GM21528 (cell line): ENCODE data around the gene EZR.
"Not testable (repeated sequence)": the region's sequence is repeated elsewhere in the genome, so short reads cannot be mapped to it uniquely, and the experiment has no call there.

Source experiments
- ATAC-seq: cut with Tn5 transposase; IDR thresholded peaks from one replicate; pipeline ENCODE4 v1.9.1; 2021; ENCODE audit warnings: mild to moderate bottlenecking, moderate library complexity; ENCODE audit not compliant: unreplicated experiment, low FRiP score

EZR gene

DNA sequence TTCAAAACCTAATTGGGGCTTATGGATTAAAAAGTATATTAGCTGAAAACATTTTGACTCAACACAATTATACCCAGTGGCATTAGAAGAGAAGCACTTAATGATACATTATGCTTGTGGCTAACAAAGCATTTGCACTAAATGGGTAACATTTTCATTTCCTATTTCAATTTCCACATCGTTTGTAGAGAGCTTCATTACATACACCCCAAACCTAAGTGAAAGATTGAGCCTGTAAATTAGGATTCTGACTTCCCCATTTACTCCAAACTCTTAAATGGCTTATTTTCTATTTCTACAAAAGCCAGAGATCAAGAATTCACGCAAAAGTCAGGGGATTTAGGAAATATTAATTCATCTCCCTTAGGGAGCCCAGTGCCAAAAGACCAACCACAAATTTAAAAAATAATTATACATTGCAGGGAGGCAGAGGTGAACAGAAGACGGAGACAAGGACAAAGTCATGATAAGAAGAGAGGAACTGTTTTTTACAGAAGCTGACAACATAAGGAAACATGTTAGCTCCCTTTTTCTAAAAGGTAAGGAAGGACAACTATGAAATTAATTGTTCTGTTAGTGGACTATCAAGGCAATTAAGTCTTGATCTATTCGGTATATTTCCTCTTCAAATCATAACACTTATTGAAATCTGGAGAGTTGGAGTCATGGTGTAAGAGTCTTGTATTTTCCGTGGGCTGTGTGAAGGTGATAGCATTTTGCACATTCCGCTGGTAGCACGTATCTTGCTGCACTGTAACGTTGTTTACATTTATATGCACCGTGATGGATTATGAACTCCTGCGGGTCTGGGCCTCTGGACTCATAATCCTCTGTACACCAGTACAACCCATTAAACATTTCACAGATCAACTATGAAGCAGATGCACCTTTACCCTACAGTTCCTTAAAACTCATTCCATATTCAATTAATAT is 24.8 kb upstream of the EZR start:
- no peak for ATAC-seq

- ATAC-seq: no peak
These were observed 22.2 kb upstream of the EZR start for GRCh38 chr6:158841358-158841757.

- no peak for ATAC-seq
These were observed 21.3 kb upstream of the EZR start for GRCh38 chr6:158840465-158840864.

DNA sequence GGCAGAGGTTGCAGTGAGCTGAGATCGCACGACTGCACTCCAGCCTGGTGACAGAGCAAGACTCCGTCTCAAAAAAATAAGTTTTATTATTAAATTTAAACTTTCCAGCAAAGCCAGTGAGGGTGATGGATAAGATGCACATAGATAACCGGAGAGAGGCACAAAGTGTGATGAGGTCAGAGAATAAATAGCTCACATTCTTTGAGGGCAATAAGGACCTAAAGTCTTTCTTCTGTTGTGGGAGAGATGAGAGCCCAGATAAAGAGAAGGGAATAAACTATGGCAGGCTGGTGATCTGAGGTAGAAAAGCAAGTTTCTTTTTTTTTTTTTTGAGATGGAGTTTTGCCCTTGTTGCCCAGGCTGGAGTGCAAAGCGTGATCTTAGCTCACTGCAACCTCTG is 20.6 kb upstream of the EZR start:
- ATAC-seq: no peak

- not testable (repeated sequence) for ATAC-seq
These were observed 19.6 kb upstream of the EZR start for GRCh38 chr6:158838790-158839189.

- no peak for ATAC-seq
These were observed 18.8 kb upstream of the EZR start for GRCh38 chr6:158837684-158838625.

DNA sequence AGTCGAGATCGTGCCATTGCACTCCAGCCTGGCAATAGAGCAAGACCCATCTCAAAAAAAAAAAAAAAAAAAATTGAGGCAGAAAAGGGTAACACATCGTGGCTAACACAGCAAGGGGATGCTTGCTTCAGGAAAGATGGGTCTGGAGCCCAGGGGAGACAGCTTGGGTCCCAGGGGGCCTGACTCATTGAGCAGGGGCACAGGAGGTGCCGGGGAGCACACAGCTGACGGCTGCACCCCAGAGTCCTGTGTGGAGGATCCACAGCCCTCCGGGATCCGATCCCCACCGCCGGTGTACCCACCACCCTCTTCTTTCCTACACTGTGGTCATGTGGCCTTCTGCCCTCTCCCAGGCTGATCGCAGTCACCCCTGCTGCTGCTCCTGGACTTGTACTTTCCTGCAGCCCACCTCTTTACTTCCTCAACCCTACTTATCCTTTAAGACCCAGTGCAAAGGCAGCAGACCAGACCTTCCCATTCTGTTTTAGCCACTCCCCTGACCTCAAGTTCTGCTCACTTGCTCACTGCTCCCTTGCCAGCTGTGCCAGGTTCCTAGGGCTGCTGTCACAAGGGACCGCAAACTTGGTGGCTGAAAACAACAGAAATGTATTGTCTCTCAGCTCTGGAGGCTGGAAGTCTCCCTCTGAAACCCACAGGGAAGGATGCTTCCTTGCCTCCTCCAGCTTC is 17.6 kb upstream of the EZR start:
- no peak for ATAC-seq

DNA sequence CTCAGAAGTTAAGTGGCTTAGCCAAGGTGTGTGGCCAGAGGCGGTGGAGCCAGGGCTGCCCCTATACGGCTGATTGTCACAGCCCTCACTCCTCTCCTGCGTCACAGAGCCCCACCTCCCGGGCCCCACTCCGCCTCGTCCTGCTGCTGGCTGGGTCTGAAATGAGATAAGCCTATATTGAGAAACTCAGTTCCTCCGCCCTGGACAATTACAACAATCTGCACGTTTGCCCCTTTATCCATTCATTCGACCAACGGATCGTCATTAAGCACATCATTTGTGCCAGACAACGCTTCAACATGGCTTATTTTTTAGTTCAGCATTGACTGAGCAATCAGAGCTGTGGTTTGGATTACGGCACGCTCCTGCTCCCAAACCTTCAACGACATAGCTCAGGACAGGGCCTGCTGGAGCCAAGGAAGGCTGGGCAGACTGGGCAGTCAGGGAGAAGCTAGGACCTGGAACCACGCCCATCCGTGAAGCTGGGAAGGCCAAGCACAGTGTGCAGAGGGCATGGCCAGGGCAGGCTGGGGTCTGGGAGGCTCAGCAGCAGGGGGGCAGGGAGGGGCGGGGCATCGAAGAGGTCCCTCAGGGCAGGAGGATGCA is 16.6 kb upstream of the EZR start:
- no peak for ATAC-seq

DNA sequence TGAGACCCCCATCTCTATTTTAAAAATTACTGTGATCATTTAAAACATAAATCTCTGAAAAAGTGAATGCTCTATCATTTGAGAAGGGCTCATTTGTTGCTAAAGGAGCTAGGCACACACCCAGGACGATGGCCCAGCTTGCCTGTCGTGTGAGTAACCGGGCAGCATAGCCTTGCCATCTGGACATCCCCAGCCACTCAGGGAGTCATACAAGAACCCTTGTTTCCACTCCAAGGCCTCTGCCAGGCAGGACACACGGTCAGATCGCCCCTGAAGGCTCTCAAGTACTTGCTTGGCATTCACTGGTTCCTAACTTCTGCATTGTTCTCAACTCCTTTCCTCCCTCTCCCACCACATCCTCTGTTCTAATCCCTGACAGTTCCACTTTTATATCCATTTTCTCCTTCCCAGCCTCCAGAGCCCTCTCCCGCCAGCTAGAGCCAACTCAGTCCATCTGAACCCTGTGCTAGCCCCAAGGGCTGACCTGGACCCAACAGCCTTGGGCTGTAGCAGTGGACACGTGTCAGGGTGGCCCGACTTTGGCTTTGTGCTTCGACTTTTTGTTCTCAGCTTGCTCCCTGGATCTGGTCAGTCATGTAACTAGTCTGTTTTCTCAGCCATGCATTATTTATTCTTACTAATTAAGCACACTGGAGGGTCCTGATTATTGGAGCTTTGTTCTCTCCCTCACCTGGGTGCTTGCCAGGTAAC is 15.7 kb upstream of the EZR start:
- ATAC-seq: no peak

- not testable (repeated sequence) for ATAC-seq
These were observed 13.6 kb upstream of the EZR start for GRCh38 chr6:158832807-158833206.

- no peak for ATAC-seq
These were observed 12.9 kb upstream of the EZR start for GRCh38 chr6:158832026-158832425.

GRCh38 chr6:158831571-158831970 is 12.4 kb upstream of the EZR start:
- ATAC-seq: no peak

DNA sequence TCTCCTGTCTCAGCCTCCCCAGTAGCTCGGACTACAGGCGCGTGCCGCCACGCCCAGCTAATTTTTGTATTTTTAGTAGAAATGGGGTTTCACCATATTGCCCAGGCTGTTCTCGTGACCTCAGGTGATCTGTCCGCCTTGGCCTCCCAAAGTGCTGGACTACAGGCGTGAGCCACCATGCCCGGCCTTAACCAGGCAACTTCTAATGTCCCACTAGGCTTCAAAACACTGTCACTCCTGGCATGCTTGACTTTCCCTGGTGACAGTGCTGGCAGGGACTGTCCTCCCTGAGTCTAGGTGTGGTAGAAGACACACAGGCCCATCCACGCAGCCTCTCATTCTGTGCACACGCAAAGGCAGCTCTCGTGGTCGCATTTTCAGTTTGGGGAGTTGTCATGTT is 11.6 kb upstream of the EZR start:
- ATAC-seq: no peak

DNA sequence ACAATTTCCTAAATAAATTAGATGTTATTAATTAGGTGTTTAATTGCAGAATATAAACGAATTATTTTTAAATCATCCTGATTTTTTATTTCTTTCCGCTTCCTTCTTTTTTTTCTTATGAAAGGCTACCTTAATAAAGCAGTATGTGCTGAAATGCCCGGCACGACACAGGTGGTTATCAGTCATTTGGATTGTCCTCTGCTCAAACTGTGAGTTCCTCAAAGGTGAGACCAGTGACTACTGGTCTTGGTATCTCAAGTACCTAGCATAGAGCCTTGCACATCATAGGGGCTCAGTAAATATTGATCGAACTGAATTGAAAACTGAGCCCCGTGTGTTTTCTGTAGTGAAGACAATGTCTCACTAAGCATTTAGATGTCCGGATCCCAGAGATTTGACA is 9.6 kb upstream of the EZR start:
- no peak for ATAC-seq

GRCh38 chr6:158826819-158827501 is 7.8 kb upstream of the EZR start:
- peak; percentile 58 for ATAC-seq

DNA sequence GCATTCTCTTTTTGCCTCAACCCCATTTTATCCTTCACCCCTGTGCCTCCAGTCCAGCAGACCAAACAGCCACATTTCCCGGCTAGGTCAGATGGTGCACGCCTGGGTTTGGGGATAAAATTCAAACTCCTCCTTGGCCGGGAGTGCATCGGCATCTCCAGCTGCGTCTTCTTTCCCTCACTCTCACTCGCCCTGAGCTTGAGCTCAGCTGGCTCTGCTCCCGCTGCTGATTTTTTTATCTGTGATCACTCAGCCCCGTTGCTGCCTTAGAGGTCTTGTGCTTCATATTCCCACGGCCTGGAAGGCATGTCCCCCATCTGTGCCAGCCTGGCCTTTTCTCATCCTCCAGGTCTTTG is 6.8 kb upstream of the EZR start:
- ATAC-seq: no peak

DNA sequence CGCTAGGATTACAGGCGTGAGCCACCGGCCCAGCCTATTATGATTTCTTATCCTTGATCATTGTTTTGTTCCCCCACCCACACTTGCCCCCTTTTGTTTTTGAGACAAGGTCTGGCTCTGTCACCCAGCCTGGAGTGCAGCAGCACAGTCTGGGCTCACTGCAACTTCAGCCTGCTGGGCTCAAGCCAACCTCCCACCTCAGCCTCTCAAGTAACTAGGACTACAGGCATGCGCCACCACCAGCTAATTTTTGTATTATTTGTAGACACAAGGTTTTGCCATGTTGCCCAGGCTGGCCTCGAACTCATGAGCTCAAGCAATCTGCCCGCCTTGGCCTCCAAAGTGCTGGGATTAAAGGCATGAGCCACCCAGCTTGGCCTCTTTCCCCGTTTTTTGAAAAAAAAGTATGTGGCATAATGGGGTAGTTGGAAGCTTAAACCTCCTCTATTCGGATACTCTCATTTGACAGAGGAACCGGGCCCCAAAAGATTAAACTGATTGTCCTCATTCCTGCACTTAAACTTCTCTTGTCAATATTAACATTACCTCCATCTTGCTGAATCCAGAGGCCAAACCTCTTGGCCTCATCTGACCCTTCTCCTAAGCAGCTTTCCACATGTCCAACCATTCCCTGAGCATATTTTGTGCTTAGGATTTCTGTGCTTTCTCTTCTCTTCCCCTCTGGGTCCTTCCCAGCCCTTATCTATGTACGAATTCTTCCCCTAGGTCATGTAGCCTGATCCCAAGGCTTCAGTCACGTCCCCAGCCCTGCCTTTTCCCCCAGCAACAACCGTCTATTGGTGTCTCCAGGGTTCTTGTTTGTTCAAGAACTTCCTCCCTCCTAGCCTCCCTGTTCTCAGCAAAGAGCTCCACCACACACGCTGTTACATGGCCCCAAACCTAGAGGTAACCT is 6.1 kb upstream of the EZR start:
- ATAC-seq: no peak

GRCh38 chr6:158823616-158824015 is 4.4 kb upstream of the EZR start:
- ATAC-seq: not testable (repeated sequence)
